ENCODE measurements around the gene OMA1.
"Not testable (repeated sequence)": the region's sequence is repeated elsewhere in the genome, so short reads cannot be mapped to it uniquely, and the experiment has no call there.

OMA1 gene

DNA sequence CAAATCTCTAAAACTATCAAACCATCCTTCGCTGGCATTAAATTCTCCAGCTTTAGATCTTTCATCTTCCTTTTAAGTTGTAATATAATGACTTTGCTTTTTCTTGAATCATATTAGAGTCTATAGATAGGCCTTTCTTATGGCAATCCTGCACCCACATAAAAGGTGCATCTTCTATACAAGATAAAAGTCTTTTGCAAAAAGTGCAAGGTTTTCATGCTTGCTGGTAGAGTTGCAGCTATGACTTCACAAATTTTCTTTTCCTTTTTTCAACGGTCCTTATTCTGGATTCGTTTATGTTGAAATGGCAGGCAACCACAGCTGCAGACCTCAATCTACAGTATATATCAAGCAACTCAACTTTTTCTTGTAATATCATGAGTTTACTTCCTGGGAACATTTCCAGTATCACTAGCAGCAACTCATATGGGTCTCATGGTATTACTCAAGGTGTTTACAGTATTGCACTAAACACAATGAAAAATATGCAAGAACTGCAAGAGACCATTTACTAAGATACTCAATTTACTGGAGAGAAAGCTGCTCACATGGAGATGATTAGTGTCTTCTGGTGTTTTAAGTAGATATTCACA is 22.1 kb downstream of the OMA1 start:
- no peak for DNase-seq (ENCODE audit: low spot score)

DNA sequence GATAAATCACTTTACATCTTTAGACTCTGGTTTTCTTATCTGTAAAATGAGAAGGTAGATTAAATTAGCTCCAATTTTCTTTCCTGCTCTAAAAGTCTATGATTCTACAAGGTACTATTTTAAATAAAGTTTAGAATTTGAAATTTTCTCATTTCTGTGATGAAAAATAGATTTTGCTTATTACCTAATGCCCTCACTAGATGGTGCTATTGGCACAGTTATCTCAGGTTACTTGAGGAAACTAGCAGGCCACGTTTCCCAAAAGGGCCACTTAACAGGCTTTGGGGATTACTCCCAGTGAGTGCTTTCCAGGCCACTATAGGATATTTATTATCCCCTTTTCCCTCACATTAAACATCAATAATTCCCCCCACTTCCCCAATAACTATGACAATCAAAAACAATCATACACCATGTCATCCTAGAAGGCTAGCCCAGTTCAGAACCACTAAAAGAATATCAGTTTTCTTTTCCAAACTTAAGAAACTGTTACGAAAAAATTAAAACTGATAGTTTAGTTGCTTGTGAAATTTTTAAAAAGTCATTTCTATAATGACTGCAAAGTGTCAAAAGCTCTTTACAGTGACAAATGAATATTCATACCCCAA is 30.6 kb downstream of the OMA1 start:
- peak; percentile 36 for DNase-seq (ENCODE audit: low spot score)

DNA sequence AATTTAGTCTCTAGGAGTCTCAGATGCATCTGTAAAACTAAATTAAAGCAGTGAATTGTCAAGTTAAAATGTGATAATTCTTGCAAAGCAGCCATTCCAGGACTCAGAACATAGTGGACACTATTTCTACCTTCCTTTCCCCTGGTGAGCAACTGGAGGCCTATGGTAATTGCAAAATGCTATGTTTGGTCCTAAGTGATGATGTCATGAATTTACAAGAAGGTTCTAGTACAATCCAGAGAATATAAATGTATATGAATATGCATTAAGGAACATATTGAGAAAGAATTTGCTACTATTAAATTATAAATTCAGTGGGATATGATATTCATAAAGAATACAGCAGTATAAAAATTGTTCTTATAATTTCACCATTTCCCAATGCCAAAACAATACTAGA is 32.6 kb downstream of the OMA1 start:
- DNase-seq (ENCODE audit: low spot score): no peak

DNA sequence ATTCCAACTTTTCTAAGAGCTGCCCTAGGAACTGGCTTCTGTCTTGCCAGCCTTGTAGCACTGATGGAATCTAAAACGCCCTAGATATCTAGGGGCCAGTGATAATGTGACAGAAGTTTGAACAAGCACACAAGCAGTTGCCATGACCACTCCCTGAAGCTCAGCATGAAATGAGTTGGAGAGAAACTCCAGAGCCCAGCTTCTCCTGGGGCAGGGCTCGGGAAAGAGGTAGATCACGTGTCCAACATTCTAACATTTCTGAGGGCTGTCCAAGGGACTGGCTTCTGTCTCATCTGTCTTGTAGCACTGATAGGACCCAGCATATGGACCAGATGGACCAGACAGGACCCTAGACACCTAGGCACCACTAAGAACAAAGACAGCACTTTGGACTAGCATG is 37.9 kb downstream of the OMA1 start:
- DNase-seq (ENCODE audit: low spot score): no peak

DNA sequence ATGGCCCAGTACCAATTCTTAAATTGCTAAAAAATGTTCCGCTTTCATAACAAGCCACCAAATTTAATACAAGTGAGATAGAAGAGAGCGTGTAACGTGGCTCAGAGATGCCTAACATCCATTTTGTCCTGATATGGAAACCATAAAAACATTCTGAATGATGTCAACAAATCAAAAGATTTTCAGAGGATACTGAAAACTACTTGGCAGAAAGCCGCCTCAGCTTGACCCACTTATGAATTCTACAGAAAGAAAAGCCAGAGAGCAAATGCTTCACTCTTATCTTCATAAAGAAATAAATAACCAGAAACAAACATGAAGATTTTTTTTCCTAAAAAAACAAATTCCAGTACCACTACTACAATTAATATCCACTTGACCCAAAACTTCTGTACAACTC is 41.2 kb downstream of the OMA1 start:
- no peak for DNase-seq (ENCODE audit: low spot score)

DNA sequence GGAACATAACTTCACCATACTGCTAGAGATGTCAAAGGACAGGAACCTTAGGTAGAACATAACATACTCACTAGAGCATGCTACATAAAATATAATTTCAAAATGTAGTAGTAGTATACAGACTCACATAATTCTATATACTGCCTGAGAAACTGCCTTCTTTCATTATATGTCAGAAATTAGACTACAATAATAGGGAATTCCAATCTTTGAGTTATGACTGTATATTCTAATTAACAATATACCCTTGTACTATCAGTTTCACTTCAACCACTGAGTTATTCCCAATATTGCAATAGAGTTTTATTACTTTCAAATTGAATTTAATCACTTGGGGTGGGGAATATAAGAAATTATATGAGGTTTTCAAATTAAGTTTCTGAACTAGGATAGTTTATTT is 44.0 kb downstream of the OMA1 start:
- no peak for DNase-seq (ENCODE audit: low spot score)

DNA sequence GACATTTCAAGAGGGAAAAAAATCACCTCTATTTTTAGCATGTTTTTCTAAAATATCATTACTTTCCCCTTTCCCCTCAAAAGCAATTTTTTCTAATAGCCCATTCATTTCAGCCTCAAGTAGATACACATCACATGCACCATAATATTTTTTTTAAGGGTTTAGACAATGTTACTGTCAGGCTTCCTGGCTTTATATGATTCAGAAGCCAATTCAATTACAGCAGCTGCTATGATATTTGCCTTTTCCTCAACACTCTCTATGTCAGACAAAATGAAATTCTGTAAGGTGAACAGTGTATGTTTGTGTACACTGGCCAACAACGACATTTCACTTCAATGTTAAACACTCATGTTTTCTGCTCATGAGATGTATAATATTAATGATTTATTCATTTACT is 46.5 kb downstream of the OMA1 start:
- DNase-seq (ENCODE audit: low spot score): no peak

DNA sequence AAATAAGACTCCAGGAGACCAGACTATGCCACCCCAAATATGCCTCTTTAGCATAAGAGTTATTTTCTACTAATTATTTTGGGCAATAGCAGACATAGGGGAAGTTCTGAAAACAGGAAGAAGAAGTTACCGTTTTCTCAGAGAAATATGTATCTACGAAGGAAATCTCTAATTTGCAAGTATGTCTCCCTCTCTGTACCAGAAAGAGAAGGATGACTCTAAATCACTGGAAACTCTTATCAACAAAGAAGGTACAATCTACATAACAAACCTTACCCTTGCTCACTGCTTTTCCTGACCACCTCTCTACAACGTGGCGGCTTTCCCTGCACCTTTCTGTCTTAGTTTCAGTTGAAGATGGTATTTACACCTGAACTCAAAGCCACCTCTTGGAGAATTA is 49.0 kb downstream of the OMA1 start:
- DNase-seq (ENCODE audit: low spot score): no peak

DNA sequence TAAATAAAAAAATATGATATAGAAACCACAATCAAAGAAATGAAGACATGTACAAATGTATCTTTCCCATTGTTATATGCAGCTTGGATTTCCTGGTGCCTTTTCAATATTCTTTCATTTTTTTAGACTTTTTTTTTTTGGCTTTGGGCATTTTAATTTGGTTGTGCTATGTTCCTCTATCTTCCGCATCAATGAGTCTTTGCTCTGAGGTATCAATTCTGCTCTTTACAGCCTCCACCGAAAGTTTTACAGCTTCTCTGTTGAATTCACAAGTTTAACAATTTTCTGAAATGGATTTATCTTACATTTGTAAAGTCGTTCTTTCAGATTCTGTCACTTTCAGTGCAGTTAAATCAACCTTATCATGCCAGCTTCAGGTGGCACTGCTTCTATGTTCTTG is 50.5 kb downstream of the OMA1 start:
- DNase-seq (ENCODE audit: low spot score): no peak

DNA sequence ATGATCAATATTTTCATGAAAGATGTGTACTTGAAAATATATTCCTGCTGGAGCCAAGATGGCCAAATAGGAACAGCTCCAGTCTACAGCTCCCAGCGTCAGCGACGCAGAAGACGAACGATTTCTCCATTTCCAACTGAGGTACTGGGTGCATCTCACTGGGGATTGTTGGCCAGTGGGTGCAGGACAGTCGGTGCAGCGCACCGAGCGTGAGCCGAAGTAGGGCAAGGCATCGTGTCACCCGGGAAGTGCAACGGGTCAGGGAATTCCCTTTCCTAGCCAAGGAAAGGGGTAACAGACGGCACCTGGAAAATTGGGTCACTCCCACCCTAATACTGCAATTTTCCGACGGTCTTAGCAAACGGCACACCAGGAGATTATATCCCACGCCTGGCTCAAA is 57.6 kb downstream of the OMA1 start:
- DNase-seq (ENCODE audit: low spot score): not testable (repeated sequence)

DNA sequence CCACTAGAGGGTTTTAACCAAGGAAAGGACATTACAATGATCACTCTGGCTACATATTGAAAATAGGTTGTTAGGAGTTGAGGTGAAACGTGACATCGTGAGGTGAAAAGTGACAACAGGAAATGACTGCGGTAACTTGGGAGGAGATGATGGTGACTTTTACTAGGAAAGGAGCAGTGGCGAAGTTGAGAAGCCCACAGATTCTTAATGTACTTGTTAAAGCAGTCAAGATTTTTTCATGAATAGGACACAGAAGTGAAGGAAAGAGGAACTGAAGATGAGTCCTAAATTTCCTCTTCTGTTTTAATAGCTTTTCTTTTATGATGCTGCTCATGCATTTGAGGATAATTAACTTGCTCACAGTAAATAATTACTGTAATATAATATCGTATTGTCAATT is 59.5 kb downstream of the OMA1 start:
- no peak for DNase-seq (ENCODE audit: low spot score)

DNA sequence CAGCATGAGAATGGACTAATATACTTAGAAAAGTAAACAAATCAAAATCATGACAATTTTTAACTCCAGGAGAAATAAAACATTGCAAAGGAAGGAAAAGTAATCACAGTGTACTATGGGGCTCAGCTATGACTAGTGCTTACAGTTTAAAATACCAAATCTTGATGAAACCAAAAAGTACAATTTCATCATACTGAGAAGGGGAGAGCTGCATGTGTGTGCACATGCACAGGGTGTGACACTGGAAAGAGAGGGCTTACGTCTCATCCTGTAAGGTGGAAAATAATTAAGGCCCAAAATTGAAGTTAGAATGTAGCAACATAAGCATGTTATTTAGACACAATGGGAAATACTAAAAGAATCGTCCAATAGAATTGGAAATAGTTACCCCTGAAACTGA is 64.6 kb downstream of the OMA1 start:
- no peak for DNase-seq (ENCODE audit: low spot score)

DNA sequence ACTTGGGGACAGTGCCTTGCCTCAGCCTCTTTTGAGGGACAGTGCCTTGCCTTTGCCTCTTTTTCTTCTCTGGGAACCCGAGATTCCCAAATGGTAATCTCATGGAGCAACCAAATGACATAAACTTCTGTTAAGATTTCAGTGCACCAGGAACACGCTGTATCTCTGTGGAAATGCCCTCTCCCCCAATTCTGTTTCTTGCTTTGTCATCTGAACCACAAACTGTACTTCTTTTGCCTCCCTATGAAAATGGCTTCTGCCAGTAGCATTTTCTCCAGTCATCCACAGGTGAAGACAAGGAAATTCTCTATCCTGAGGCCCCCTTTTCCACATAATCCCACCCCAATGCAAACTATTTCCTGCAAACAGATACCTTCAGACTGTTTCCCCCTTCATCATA is 66.3 kb downstream of the OMA1 start:
- no peak for DNase-seq (ENCODE audit: low spot score)

DNA sequence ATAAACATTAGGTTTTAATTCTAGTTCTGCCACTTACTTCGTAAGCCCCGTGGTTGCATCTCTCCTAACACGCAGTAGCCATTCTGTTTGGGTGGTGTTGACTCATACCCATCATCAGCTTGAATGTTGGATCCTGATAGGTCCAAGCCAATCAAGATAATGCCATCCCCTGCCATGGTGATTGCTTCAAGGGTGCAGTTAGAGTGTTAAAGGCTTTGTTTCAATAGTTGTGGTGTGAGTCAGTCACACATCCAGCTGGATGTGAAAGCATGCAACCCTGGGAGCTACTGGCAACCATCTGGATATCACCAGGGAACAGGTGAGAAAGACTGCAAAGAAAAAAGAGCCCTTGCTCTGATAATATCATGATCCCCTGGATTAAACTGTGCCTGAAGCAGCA is 69.1 kb downstream of the OMA1 start:
- DNase-seq (ENCODE audit: low spot score): no peak

DNA sequence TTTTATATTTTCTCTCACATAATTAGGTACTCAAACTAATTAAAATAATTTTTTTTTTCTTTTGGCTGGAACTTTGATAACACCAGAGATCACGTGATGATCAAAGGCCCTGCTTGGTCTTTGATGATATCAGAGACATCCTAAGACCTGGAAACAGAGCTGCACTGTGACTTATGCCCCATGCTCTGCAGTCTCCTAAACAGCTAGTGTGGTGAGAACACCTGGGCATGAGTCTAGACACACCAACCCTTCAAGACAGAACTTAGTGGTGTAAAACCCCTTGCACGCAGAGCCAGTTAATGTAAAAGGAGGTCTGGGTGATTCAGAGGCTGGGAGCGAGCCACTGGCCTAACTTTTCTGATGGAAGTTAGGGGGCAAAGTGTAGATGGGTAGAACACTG is 70.3 kb downstream of the OMA1 start:
- DNase-seq (ENCODE audit: low spot score): no peak

DNA sequence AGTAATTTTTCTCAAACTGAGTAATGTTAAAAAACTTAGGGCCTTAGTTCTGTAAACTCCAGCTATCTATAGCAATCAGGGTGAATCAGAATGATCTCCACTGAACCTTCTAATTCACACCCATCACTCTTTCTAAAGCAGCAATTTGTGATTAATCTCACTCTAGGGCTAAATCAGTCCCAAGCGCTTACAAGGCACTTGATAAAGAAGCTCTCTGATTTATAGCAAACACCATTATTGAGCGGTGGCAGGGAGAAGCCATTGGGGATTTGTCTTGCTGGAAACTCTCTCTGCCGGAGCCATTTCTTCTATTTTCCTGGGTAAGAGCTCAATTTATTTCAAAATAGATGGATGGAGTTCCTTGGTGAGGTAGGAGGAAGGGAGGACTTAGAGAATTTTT is 77.0 kb downstream of the OMA1 start:
- no peak for DNase-seq (ENCODE audit: low spot score)

DNA sequence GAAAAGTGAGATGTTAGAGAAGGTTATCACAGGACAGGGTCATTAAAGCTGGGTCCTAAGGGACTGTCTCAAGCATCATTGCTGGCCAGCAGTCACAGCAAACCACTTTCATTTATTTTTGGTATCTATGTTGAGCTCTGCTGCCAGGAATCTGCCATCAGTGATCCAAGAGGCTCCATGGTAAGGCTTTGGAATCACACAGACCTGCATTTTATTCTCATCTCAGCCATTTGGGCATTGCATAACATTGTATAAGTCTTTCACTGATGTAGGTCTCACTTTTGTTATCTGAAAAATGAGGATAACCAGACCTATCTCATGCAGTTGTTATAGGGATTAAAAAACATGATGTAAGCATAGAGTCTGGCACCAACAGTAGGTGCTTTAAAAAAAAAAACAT is 77.5 kb downstream of the OMA1 start:
- no peak for DNase-seq (ENCODE audit: low spot score)

DNA sequence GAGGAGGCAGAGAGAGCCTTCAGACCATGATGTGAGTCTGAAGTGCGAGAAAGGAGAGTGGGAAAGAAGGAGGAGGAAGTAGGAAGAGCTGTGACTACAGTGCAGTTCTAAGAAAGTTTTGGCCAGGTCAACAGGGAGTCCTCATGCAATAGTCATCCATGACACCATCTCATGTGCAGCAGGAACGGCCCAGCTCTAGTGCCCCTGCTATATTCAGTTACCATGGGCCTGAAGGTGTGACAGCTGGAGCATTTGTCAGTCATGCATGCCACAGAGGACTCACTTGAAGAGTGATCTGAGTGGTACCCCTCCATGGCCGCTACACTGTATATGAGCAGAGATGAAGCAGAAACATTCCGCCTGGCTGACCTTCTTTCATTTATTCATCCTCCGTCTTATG is 77.9 kb downstream of the OMA1 start:
- DNase-seq (ENCODE audit: low spot score): no peak

DNA sequence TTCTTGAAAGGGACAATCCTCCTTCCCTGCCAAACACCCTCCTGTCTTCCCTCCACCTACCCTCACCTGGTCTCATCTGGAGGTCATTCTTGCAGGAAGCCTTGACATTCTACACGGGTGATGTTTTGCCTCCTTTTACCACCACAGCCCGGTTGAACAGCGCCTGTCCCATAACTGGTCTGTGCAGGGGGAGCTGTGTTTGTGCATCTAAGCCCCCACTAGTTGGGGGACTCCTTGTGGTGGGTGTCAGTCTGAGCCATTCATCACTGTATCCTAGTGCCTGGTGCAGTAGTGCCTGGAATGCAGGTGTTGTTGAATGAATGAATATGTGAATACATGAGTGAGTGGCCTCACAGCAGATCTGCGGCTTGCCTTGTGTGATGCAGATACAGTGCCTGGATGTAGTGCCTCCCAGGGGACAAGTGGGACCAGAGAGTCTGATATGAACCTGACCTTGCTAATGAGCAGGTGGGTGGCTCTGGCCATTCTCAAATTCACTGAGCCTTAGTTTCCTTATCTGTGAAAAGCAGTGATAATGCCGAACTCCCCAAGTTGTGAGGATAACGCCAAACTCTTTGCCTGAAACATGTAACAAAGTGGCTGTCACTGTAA is 79.8 kb downstream of the OMA1 start:
- no peak for DNase-seq (ENCODE audit: low spot score)

DNA sequence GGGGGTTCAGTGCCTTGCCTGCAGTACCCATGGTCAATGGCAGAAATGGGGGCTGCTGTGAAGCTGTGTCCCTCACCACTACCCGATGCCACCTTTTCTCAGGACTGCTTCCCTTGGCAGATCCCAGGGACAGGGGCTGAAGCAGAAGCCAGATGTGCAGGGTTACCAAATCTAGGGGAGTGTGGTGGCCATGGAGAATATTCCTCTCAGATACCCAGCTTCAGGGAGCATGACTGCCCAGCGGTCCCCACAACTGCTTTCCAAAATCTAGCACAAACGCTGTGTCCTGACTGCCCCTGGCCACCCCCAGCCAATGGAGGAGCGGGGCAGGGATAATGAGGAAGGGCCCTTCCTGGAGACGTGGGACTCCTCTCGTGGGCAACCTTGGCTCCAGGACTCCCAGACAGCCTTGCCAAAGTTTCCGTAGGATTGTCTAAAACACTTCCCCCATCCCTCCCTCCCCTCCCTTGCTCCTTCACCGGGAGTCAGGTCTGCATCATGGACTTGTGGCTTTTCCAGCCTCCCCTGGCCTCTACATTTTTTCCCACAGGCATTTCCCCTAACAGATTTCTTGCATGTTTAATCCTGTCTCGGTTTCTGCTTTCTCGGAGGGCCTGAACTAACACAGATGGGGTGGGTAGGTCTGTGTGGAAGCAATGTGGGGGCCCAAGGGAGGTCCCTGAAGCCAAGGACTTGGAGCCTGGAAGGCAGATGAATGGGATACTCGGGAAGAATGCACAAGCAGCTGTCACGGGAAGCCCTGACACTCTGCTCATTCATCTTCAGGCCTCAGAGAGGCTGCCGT is 80.5 kb downstream of the OMA1 start:
- no peak for DNase-seq (ENCODE audit: low spot score)

DNA sequence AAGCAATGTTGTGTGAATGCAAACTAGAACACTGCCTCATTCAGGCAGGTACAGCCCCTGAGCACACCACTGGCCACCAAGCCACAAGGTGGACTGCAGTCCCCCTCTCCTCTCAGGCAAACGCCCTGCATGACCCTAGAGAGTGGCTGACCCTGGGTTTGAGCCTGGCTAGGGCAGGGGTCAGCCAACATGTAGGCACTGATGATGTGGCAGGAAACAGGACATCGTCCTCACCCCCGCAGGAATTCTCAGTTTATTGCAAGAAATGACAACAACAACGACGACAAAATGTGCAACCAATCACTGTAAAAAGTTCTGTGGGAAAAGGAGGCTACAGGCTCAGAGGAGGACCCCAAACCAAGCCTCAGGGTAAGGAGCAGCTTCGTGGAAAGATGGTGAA is 81.3 kb downstream of the OMA1 start:
- DNase-seq (ENCODE audit: low spot score): no peak

DNA sequence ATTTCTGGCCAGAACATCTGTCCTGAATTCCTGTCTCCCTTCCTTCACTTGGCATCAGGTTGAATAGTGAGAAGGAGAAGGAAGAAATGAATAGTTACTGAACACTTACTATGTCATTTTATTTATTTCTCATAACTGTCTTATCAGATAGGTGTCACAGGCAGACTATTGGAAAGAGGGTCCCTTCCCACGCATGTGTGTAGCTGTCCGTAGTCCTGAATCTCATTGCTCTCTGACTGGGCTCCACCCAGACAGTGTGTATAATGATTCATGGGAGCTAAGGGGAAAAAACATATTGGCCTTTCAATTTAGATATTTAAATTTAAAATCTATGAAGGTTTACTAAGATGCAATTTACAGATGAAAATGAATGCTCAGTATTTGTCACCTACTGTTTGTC is 86.1 kb downstream of the OMA1 start:
- no peak for DNase-seq (ENCODE audit: low spot score)

DNA sequence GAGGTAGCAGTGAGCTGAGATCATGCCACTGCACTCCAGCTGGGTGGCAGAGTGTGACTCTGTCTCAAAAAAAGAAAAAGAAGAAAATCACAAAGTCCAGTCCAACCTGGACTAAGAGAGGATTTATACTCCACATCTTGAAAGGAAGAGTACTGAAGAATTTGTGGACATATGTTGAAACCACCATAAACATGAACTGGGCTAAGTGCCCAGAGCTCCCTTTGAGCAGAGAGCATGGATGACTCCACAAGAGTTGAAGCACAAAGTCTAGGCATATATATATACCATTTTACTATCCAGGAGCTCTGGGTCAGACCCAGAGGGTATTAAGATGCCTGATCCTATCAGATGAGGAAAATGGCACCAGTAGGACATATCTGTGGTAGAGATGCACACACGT is 86.6 kb downstream of the OMA1 start:
- DNase-seq (ENCODE audit: low spot score): no peak

Data from germinal center (tissue), 1 donor.